ENCODE data around the gene ACBD6.

DNA sequence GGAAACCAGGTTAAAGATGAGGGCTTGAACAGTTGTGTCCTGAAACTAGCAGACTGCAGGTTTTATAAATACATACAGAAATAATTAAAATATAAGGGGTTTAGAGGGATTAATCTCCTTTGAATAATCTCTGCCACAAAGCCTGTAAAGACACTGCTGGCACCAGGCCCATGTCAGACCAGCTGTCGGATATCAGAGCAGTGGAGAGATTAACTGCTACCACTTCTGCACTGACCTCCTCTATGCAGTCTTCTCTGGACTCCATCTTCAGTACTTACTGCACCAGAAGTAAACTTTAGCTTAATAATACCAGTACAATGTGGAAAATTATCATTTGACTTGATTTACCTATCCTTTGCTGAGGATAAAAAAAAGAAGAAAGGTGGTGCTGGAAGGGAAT, 143.7 kb downstream of the ACBD6 start:
- TF ChIP-seq EZH2 (IDR thresholded peaks at IDR 0.05) (no peak), POLR2AphosphoS5 (IDR thresholded peaks at IDR 0.05; ENCODE audit: borderline replicate concordance, low read depth, low read length) (no peak), FOXP2 (optimal IDR thresholded peaks at IDR 0.05; ENCODE audit: control extremely low read depth, extremely low read length, insufficient read depth) (no peak)
